Measurements from ENCODE around the gene SEMA3F.

Gene SEMA3F

GRCh38 chr3:50136714-50137405, 18.3 kb upstream of the SEMA3F start:
- Histone ChIP-seq H3K9me3 (ENCODE audit: insufficient read depth, low read length) (no peaks in the 10 kb centered on the region), H3K4me3 (ENCODE audit: low read length) (no peak overlapping the region), H4K20me1 (ENCODE audit: insufficient read depth, low read length) (no peaks in the 10 kb centered on the region), H3K79me2 (ENCODE audit: low read length) (no peaks in the 10 kb centered on the region), H3K9ac (ENCODE audit: low read length) (no peak overlapping the region), H3K27me3 (ENCODE audit: low read depth, low read length) (peaks cover 21% of the 10 kb centered on the region), H3K4me1 (ENCODE audit: low read length) (peaks cover 3% of the 10 kb centered on the region; the same call in 1 of the 2 replicates), H2AFZ (ENCODE audit: low read depth, low read length) (no peak overlapping the region), H3K27ac (ENCODE audit: low read length) (no peak overlapping the region), H3K36me3 (replicated peaks; ENCODE audit: low read depth, low read length) (no peaks in the 10 kb centered on the region), H3K4me2 (ENCODE audit: low read length) (no peak overlapping the region)
- TF ChIP-seq EZH2phosphoT487 (IDR thresholded peaks at IDR 0.05; ENCODE audit: low read depth), result no peak
- no peak for TF ChIP-seq CTCF (IDR thresholded peaks at IDR 0.05; ENCODE audit: low read depth, low read length)

GRCh38 chr3:50137531-50137930, 17.6 kb upstream of the SEMA3F start:
- Histone ChIP-seq H4K20me1 (ENCODE audit: insufficient read depth, low read length) (no peaks in the 10 kb centered on the region), H3K9ac (ENCODE audit: low read length) (no peak overlapping the region), H3K27ac (ENCODE audit: low read length) (no peak overlapping the region), H3K36me3 (replicated peaks; ENCODE audit: low read depth, low read length) (no peaks in the 10 kb centered on the region), H2AFZ (ENCODE audit: low read depth, low read length) (no peak overlapping the region), H3K27me3 (ENCODE audit: low read depth, low read length) (peaks cover 21% of the 10 kb centered on the region), H3K4me2 (ENCODE audit: low read length) (no peak overlapping the region), H3K4me3 (ENCODE audit: low read length) (no peak overlapping the region), H3K4me1 (ENCODE audit: low read length) (peaks cover 3% of the 10 kb centered on the region; the same call in 1 of the 2 replicates), H3K9me3 (ENCODE audit: insufficient read depth, low read length) (no peaks in the 10 kb centered on the region), H3K79me2 (ENCODE audit: low read length) (no peaks in the 10 kb centered on the region)
- TF ChIP-seq CTCF (IDR thresholded peaks at IDR 0.05; ENCODE audit: low read depth, low read length), result no peak
- TF ChIP-seq EZH2phosphoT487 (IDR thresholded peaks at IDR 0.05; ENCODE audit: low read depth), result no peak

- no peak overlapping the region for H3K9ac ChIP-seq (ENCODE audit: low read length)
- H3K4me3 ChIP-seq (ENCODE audit: low read length), result no peak overlapping the region
- TF ChIP-seq CTCF (IDR thresholded peaks at IDR 0.05; ENCODE audit: low read depth, low read length) (no peak), EZH2phosphoT487 (IDR thresholded peaks at IDR 0.05; ENCODE audit: low read depth) (no peak)
- no peaks in the 10 kb centered on the region for H3K9me3 ChIP-seq (ENCODE audit: insufficient read depth, low read length)
- H4K20me1 ChIP-seq (ENCODE audit: insufficient read depth, low read length), result no peaks in the 10 kb centered on the region
- H3K4me1 ChIP-seq (ENCODE audit: low read length), result peaks cover 3% of the 10 kb centered on the region; the same call in 1 of the 2 replicates
- peaks cover 12% of the 10 kb centered on the region; the same call in 1 of the 2 replicates for H3K27me3 ChIP-seq (ENCODE audit: low read depth, low read length)
- H3K79me2 ChIP-seq (ENCODE audit: low read length), result no peaks in the 10 kb centered on the region
- no peak overlapping the region for H3K4me2 ChIP-seq (ENCODE audit: low read length)
- H3K27ac ChIP-seq (ENCODE audit: low read length), result no peak overlapping the region
- H2AFZ ChIP-seq (ENCODE audit: low read depth, low read length), result peak overlapping the region; percentile 20; the same call in 1 of the 2 replicates
- no peaks in the 10 kb centered on the region for H3K36me3 ChIP-seq (replicated peaks; ENCODE audit: low read depth, low read length)
Measured at GRCh38 chr3:50138266-50139200, 16.6 kb upstream of the SEMA3F start.

GRCh38 chr3:50139308-50139707, 15.8 kb upstream of the SEMA3F start:
- Histone ChIP-seq H3K36me3 (replicated peaks; ENCODE audit: low read depth, low read length) (no peaks in the 10 kb centered on the region), H3K27ac (ENCODE audit: low read length) (no peak overlapping the region), H2AFZ (ENCODE audit: low read depth, low read length) (no peak overlapping the region), H3K9ac (ENCODE audit: low read length) (no peak overlapping the region), H3K79me2 (ENCODE audit: low read length) (no peaks in the 10 kb centered on the region), H3K4me3 (ENCODE audit: low read length) (no peak overlapping the region), H4K20me1 (ENCODE audit: insufficient read depth, low read length) (no peaks in the 10 kb centered on the region), H3K4me2 (ENCODE audit: low read length) (no peak overlapping the region), H3K27me3 (ENCODE audit: low read depth, low read length) (peaks cover 9% of the 10 kb centered on the region; the same call in 1 of the 2 replicates), H3K4me1 (ENCODE audit: low read length) (peaks cover 3% of the 10 kb centered on the region; the same call in 1 of the 2 replicates), H3K9me3 (ENCODE audit: insufficient read depth, low read length) (no peaks in the 10 kb centered on the region)
- TF ChIP-seq EZH2phosphoT487 (IDR thresholded peaks at IDR 0.05; ENCODE audit: low read depth) (no peak), CTCF (IDR thresholded peaks at IDR 0.05; ENCODE audit: low read depth, low read length) (no peak)
